NCI-H1417 (cell line): ENCODE data around the gene TMEM91.

Source experiments
- DNase-seq, 3 experiments: peaks; one replicate each; lab custom pipeline; 2025; lab: John Stamatoyannopoulos, UW

The TMEM91 gene

DNA sequence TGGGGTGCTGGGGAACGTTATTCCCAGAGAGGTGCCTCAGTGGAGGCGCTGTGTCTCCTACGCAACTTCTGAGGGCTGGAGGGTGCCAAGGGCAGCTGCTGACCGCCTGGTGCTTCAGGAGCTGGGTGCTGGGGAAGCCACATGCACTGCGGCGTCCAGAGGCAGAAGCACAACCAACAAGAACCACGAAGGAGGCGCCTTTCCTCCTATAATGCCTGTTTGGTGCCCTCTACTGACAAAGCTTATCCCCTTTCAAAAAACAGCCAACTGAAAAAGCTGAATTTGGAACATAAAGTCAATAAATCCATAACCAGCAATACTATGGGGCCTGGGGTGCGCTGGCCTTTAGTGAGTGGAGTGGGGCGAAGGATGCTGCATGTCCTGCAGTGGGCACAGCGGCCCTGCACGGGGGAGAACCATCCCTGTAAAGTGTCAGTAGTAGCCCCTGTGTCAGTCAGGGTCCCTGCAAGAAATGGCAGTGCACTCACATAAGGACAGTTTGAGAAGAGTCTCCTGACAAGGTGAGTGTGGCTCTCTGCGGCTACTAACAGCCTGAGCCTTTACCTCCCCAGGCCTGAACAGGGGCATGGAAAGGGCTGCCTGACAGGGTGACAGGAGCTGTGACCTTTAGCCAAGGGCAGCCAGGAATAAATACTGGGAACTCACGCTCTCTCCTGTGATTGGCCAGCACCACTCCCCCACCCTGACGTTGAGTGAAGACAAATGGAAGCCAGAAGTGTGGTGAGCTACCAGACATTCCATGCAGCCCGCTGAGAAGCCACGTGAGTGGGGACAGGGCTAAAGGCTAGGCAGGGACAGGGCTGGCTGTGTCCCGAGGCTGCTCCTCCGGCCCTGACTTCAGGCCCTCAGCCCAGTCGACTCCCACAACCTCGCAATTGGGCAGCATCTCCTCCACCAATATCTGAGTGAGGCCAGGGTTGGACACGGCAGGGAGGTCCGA is 55.4 kb downstream of the TMEM91 start:
- DNase-seq, result peak in 2 of 3 experiments; percentile 6 to 9

DNA sequence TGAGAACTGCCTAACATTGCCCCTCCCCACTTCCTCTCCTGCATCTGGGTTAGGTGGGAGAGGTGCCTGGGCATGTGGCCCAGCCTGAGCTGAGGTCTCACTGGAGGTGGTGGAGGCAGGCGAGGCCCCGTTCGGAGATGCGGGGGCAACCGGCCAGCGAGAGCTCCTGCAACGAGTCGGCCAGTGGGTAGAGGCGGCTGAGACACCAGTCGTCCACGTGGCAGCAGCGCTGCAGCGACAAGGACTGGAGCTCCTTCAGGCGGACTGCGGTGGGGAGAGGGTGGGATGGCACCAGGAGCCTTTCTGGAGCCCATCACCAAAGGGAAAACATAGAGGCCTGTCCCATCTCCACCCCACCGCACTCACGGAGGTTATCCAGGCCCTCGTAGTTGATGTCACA is 56.8 kb downstream of the TMEM91 start:
- no peak for DNase-seq
